Tibial nerve (tissue), 4 donors: ENCODE measurements around the gene TRPT1.

Experiments used
- CTCF ChIP-seq, 5 experiments: fragments of 200-600 bp in 3 of 5; fragments of 450-650 bp in 2 of 5; sonication (generic) in 3 of 5; IDR thresholded peaks; one replicate each; pipeline ENCODE4 v1.5.1; 2016 to 2019; ENCODE audit warnings: antibody characterized with exemption in 5 of 5, mild to moderate bottlenecking in 3 of 5, moderate library complexity in 2 of 5
- EP300 ChIP-seq, 2 donors: sonication (generic); formaldehyde crosslinking; IDR thresholded peaks; one replicate each; pipeline ENCODE4 v1.6.1; 2017; ENCODE audit warnings: antibody characterized with exemption in 2 of 2, mild to moderate bottlenecking in 1 of 2
- POLR2A ChIP-seq, 2 donors: fragments of 450-650 bp; IDR thresholded peaks; one replicate each; pipeline ENCODE4 v1.6.1; 2017; ENCODE audit warnings: antibody characterized with exemption in 2 of 2, mild to moderate bottlenecking in 2 of 2, moderate library complexity in 2 of 2

GRCh38 chr11:64241241-64241490 lies 15.2 kb upstream of the TRPT1 start:
- TF ChIP-seq CTCF (IDR thresholded peaks at IDR 0.05) (no peak), POLR2A (IDR thresholded peaks at IDR 0.05) (no peak), EP300 (IDR thresholded peaks at IDR 0.05) (no peak)
